CD4-positive, alpha-beta T cell treated with Interleukin-17A for 4 hours (primary cell): ENCODE data around the gene SSBP2.
"Not testable (repeated sequence)": the region's sequence is repeated elsewhere in the genome, so short reads cannot be mapped to it uniquely, and the experiment has no call there.

ENCODE experiments used
- DNase-seq: peaks from one replicate; pipeline ENCODE4 v3.0.0-alpha.2; 2020; ENCODE audit warnings: mixed read lengths

SSBP2 gene

DNA sequence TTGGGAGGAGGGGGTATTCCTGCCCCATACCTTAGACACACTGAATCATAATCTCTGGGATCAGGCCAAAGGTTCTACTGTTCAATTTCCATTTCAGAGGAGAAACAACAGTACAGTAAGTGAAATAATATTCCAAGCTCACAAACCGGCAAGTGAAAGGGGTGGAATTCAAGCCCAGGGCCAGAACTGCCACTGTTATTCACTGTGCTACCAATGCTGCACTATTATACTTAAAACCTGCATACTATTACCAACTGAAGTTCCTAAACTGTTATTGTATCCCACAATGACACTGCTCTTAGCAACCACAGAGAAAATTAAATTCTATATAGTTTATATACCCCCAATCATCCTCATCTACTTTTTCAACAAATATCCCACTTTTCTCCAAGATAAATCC, 24.6 kb downstream of the SSBP2 start:
- DNase-seq: no peak

DNA sequence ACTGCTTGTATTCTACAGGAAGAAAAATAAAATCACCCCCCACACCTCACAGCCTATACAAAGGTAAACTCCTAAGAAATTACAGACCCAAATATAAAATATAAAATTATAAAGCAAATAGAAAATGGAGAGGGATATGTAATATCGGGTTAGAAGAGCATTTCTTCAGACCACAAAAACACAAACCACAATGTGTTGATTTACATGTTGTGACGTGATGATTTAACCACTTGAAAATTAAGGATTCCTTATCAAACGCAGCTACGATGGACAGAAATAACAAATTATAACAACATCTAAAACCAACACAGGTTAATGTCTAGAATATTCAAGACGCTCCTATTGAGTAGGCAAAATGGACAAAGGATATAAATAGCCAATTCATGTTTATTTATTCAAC, 26.3 kb downstream of the SSBP2 start:
- DNase-seq: no peak

DNA sequence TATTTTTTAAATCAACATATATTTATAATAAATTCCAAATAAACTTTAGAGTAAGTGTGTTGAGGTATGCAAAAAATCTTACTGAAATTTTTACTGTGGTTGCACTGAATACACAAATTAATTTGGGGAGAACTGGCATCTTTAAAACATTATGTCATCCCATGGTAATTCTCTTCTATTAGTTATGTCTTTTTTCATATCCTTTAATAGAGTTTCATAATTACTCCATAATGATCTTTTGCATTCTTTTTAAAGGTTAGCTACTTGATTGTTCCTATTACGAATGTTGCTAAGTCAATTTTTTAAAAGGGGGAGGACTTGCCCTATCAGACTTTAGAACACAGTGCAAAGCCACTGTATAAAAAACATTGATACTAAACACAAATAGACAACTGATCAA, 26.8 kb downstream of the SSBP2 start:
- DNase-seq: no peak

DNA sequence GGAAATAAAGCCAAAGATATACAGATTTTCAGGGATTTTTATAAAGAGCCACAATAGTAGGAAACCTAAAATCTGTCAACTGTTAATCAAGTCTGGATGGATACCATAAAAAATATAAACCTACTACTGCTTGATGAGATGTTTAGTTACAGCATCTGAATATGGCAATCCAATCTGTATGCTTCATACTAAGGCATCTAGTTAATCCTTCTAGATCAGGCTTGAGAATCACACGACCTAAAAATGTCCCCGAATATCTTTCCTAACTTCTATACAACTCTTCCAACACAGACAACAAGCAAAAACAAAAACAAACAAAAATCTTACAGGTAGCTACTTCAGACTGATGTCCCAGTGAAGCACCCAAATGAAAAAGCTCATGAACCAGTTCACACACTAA, 29.8 kb downstream of the SSBP2 start:
- no peak for DNase-seq

DNA sequence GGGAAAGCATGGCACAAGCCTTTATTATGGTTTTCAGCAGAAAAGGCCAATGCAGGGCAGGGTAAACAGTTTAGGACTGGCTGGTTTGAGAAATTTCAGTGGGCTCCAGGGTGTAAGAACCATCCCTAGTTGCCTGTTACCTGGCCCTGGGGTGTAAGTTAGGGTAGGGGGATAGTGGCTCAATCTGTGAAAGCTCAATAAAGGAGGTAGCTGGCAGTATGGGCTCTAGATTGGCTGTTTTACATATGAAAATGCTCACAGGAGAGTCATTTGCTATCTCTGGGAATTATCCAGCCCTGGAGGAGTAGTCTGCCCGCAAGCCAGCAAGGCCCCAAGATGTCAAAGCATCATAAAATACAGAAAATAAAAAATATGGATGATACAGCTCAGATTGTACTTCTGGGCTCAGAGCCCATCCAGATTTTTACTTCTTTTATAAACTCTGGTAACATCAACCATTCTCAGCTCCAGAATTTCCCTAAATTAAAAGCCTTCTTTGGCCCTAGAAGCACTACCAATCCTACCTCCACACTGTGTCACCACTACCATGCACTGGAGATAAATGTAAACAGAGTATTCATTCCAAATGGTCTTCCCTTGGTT, 31.1 kb downstream of the SSBP2 start:
- no peak for DNase-seq

DNA sequence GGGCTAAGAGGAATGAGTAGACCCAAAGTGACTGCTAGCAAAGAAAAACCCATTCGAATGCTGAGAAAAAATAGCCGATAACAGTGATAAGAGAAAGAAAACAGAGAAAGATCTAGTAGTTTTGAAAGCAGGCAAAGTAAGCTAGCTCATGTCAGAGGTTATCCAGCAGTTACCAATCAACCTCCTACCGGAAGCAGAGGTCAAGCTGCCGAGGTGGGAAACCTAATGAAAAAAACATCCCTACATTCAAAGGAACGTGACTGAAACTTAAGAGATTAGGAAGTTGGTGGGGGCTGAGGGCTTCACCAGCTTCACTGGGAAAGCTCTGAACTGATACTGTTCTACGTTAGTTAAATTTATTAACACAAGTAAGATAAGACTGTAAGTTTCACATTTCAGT, 32.6 kb downstream of the SSBP2 start:
- no peak for DNase-seq

DNA sequence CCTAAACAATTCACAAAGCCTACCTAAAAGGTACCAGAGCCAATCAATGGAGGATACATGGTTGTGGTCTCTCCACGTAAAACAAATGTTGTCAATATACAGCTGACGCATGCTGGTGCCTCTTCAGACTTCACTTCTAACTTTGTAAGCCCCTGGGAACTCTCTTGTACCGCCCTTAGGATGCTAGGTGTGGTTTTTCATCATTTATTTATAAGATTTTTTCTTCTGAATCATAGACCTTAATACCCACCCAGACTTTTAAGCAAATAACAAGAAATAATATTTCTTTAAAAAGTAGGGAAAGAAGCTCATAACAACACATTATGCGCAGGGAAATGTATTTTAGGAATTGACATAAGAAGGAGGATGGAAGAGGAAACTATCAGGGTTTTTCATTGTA, 33.0 kb downstream of the SSBP2 start:
- DNase-seq: no peak

DNA sequence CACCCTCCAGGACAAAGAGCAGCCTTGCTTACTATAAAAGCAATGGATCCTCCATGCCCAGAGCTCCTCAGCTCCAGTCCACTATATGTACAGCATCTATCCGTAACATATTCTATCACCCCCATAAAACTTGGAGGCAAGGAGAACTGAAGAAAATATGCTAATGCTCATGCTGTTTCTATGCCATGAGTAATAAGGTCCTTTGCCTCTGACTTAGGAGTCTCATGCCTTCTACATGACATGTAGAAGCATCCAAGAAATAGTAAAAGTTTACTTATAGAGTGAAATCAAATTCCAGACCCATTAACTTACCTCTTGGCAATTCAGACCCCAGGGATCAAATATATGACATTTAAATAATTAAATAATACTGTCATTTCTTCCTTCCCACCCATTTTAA, 33.7 kb downstream of the SSBP2 start:
- DNase-seq: no peak

DNA sequence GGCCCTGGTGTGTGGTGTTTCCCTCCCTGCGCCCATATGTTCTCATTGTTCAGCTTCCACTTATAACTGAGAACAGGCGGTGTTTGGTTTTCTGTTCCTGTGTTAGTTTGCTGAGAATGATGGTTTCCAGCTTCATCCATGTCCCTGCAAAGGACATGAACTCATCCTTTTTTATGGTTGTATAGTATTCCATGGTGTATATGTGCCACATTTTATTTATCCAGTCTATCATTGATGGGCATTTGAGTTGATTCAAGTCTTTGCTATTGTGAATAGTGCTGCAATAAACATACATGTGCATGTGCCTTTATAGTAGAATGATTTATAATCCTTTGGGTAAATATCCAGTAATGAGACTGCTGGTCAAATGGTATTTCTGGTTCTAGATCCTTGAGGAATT, 36.8 kb downstream of the SSBP2 start:
- DNase-seq: not testable (repeated sequence)

DNA sequence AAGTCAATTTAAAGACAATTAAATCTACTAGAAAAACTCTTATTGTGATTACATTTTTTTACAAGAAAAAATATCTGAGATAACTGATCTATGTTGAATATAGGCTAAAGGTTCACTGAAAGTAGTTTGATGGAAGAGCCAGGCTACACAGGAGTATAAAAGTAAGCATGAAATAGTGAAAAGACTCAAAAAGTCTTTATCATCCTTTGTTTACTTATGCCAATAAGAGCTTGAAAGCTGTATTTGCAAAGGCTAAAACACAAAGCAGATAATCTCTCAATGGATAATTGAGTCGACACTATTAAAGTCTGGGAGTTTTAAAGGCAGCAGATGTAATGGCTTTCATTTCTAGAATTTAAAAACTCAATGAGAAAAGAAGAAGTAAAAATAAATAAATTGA, 42.0 kb downstream of the SSBP2 start:
- DNase-seq: no peak

DNA sequence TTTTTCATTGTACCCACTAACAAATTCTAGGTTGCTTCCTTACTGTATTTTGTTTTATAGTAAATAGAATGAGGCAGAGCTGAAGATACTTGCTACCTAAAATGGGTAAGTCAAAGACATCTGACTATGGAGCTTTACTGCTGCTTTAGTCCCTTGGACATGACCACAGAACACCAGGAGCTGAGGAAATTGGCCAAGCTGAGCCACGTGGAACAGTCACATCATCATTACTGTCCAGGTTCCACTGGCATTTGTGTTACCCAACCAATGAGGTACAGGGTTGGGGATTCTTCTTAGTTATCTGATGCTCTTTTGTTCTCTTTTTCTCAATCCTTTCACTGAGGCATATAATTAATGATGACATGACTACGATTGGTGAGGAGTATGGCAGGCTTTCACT, 47.1 kb downstream of the SSBP2 start:
- no peak for DNase-seq

DNA sequence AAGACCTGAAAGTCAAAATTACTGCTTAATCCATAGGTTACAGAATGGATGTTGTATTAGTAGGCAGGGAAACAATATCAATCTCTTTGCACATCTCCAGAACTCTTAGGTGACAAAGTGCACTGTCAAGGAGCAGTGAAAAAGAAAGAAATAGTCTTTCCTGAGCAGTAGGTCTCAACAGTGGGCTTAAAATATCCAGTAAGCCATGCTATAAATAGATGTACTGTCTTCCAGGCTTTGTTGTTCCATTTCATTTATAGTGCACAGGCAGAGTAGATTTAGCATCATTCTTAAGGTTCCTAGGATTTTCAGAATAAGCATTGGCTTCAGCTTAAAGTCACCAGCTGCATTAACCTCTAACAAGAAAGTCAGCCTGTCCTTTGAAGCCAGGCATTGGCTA, 50.7 kb downstream of the SSBP2 start:
- DNase-seq: no peak

DNA sequence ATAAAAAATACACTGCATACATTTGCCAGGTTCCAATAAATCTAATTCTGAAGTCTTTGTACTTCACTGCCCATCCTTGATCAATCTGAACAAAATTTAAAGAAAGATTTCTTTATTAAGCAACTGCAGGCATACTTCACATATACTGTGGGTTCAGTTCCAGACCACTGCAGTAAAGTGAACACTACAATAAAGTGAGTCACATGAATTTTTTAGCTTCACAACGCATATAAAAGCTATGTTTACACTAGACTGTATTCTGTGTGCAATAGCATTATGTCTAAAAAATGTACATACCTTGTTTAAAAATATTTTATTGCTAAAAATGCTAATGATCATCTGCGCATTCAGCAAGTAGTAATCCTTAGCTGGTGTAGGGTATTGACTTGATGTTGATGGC, 52.1 kb downstream of the SSBP2 start:
- DNase-seq: no peak

DNA sequence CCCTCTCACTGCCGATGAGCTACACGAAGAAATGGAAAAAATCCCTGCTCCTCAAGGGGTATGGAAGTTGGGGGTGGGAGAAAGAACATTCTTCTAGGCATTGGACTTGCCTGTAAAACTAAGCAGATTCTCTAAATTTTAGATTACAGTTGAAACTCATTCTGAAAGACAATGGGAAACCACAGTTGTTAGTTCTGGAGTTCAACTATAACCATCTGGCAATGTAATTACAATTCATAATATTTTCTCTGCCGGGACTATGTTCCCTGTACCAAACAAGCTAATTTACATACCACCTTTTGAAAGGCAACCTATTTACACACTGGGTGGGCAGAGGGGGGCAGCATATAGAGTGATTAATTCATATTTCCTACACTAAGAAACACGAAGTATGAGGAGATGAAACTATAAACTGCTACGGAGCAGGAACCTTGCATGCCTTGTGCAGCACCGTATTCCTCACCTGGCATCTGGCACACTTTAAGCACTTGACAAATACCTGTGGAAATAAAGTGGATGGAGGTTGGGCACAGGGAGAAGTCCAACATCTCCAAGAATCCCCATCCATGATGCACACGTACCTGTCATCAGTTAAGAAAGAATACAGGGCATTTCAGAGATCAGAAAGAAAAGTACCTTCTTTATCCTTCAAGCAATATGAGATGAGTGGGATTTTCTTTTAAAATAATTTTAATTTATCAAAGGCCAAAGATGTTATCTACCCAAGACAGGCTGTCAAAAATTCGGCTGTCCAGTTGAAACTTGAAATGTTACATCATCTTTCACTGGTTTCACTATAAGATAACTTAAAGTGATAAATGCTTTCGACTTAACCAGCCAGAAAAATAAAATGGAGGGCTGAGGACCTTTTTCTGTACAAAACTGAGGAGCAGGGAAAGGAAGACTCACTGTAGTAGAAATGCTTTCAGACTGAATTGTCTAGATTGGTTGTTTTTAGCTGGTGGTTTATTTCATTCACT, 54.2 kb downstream of the SSBP2 start:
- no peak for DNase-seq

DNA sequence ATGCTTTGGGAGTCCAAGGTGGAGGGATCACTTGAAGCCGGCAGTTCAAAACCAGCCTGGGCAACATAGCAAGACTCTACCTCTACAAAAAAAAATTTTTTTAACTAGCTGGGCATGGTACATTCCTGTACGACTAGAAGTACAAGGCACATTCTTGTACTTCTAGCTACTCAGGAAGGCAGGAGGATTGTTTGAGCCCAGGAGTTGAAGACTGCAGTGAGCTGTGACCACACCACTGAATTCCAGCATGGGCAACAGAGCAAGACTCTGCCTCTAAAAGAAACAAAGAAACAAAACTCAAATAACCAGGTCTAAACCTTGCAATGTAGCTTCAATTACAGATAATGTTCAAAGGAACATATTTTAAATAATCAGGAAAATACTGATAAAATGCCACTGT, 56.2 kb downstream of the SSBP2 start:
- no peak for DNase-seq

DNA sequence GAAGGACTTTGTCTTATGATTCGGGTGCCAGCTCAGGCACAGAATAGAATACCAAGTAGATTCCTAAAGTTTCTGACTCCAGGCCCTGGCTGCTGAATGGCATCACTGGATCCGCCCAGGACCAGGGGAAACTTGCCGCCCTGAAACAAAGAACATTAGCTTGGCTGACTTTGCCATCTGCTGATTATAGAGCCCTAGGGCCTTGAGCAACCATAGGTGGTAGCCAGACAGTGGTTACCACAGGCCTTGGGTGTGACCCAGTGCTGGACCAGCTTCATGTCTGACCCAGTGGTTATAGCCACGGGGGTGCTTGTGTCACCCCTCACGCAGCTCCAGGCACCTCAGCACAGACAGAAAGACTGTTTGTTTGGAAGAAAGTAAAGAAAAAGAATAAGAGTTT, 62.7 kb downstream of the SSBP2 start:
- no peak for DNase-seq

DNA sequence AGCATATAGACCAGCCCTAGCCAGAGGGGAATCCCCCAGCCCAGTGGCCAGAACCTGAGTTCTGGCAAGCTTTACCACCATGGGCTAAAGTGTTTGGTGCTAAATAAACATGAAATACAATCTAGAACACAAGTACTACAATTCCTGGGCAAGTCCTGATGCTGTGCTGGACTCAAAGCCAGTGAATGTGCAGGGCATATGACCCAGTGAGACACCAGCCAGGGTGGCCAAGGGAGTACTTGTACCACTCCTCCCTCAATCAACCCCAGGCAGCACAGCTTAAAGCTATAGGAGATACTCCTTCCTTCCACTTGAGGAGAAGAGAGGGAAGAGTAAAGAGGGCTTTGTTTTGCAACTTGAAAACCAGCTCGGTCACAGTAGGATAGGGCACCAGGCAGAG, 63.6 kb downstream of the SSBP2 start:
- DNase-seq: no peak

DNA sequence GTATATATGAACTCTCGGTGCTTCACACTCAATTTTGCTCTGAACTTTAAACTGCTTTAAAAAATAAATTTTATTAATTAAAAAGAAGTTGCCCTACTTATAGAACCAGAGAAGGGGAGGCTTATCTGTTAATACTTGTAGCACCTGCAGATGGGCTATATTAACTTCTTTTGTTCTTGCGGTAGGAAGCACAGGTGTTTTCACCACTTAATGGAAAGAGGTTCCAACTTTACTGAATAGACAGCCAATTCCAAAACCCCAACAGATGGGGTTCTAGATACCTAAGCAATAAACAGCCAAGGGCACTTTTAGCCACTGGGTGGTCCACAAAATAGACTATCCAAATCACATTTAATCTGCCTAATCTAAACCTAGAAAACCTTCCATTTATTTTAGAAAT, 65.4 kb downstream of the SSBP2 start:
- no peak for DNase-seq

DNA sequence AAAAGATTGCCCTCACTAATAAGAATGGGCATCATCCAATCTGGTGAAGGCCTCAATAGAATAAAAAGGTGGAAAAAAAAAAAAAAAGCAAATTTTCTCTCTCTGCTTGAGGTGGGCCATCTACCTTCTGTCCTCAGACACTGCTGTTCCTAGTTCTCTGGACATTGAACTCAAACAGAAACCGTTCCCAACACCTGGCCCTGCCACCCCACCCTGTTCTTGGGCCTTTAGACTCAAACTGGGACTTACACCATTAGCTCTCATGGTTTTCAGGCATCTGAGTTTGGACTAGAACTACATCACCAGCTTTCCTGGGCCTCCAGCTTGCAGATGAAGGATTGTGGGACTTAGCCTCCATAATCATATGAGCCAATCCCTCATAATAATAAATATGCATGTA, 71.0 kb downstream of the SSBP2 start:
- no peak for DNase-seq

DNA sequence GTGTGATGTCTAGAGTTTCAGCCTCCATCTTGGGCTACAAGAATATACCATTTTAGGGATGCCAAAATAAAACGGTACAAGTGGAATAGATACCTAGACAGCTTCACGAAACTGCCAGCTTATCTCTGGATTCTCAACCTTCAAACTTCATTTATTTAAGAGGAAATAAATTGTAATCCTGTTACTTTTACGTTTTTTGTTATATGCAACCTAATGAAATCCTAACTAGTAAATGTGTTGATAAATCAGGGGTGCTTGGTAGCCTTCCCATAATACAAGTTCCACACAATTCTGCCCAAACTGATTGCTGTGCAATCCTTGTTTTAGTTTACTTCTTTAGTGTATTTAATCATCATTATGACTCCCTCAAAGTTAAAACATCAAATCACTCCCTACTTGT, 75.5 kb downstream of the SSBP2 start:
- no peak for DNase-seq

DNA sequence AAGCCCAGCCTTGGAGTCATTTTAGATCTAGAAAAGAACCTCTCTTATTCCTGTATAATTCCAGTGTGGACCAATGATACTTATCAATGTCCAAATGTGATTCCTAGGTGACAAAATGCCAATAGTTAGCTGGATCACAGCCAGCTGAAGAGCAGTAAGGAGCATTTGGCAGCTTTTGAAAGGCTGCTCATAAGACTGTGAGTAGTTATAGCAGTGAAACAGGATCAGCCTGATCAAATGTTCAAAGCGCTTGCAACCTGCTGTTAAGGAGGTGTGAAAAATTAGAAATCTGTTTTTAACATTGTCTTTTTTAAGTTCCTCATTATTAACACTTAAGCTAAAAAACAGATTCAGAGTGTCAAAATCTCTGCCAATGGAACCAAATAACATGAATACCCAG, 85.1 kb downstream of the SSBP2 start:
- no peak for DNase-seq

DNA sequence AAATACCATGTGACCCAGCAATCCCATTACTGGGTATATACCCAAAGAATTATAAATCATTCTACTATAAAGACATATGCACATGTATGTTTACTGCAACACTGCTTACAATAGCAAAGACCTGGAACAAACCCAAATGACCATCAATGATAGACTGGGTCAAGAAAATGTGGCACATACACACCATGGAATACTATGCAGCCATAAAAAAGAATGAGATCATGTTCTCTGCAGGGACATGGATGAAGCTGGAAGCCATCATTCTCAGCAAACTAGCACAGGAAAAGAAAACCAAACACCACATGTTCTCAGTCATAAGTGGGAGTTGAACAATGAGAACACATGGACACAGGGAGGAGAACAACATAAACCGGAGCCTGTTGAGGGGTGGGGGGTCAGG, 90.3 kb downstream of the SSBP2 start:
- not testable (repeated sequence) for DNase-seq

DNA sequence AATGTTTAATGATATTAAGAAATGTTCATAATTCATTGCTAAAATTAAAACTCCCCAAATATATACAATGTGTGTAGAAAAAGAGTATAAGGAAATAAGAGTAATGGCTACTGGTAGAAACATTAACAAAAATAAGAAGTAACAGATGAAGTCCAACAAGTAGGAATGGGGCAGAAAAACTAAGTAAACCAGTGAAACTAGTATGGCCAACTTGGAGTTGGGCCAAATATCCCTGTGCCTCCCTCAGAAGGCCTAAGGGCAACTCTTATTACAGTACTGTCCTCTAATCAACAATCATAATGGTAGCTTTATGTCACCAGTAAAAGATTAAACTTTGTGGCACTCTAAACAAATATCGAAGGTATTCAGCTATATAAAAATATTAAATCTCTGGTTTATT, 93.5 kb downstream of the SSBP2 start:
- DNase-seq: no peak

DNA sequence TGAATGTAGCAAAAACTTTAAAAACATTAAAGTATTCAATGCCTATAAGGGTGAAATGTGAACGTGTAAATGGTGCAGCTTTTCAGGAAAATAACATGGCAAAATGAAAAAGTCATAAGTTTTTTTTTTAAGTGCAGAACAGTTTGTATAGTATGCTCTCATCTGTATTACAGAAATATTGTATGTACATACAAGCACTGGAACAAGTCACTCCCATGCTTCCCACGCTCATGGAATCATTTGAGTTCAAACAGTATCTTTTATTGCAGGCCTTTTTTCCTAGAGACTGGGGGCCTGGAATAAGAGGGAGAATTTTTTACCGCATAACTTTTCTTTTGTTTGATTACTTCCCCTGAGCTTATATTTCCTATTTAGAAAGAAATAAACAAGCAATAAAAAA, 94.1 kb downstream of the SSBP2 start:
- no peak for DNase-seq

DNA sequence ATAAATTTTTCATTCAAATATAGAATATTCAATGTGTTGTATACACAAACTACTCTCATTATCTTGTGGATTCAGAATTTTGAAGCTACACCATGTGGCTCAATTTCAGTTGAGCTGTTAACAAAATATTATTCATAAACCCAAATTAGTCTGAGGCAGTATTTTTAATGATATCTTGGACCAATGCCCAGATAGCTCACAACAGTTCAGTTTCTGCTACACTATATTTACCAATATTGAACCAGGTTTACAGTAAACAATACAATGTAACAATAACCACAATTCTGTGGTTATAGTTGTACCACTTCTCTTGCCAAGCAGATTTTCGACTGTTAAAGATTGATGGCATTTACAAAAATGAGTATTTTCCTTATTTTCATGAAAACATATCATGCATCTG, 99.9 kb downstream of the SSBP2 start:
- DNase-seq: no peak
